ENCODE measurements around the gene MYD88. TPM values are rescaled to one million over a fixed set of nuclear protein-coding genes. Genes with fewer than 3 reads are reported as not detected.
A peak's percentile ranks its signal among the peaks of the same experiment; 100 is the strongest.
"Not testable (repeated sequence)": the region's sequence is repeated elsewhere in the genome, so short reads cannot be mapped to it uniquely, and the experiment has no call there.

The MYD88 gene
- total and polyA plus RNA-seq, 2 experiments from 2014 or later, result 12.7 to 51.4 TPM

GRCh38 chr3:38158472-38158871 lies 20.0 kb downstream of the MYD88 start:
- H3K4me1 ChIP-seq (ENCODE audit: insufficient read depth), result no peaks in the 10 kb centered on the region
- DNase-seq (ENCODE audit: low spot score), result no peak

GRCh38 chr3:38160704-38161103 lies 22.2 kb downstream of the MYD88 start:
- not testable (repeated sequence) for H3K4me3 ChIP-seq; H3K9me2 ChIP-seq (replicated peaks; ENCODE audit: insufficient read depth); DNase-seq (ENCODE audit: low spot score); H3K36me3 ChIP-seq (replicated peaks; ENCODE audit: insufficient read depth, low read depth); H3K4me1 ChIP-seq (ENCODE audit: insufficient read depth); H3K9me3 ChIP-seq (ENCODE audit: low read depth); H3K27ac ChIP-seq; H3K79me2 ChIP-seq; H3K4me2 ChIP-seq; H2AFZ ChIP-seq; H3K27me3 ChIP-seq; H4K20me1 ChIP-seq (ENCODE audit: insufficient read depth, poor library complexity, severe bottlenecking)
- WGBS (ENCODE audit: low lambda C conversion rate, missing lambda C conversion rate), result 96% methylated on average over 11 of the region's 11 CpGs

More at GRCh38 chr3:38158472-38158871, 20.0 kb downstream of the MYD88 start:
- TF ChIP-seq CTCF (IDR thresholded peaks at IDR 0.05; ENCODE audit: poor library complexity), result no peak
- no peak for TF ChIP-seq EZH2phosphoT487 (IDR thresholded peaks at IDR 0.05; ENCODE audit: low read depth, severe bottlenecking, unreplicated experiment)
- TF ChIP-seq EZH2 (IDR thresholded peaks at IDR 0.05; ENCODE audit: borderline replicate concordance), result no peak
- Histone ChIP-seq H3K36me3 (replicated peaks; ENCODE audit: insufficient read depth, low read depth) (no peaks in the 10 kb centered on the region), H3K27me3 (no peaks in the 10 kb centered on the region), H3K27ac (no peak overlapping the region), H3K9me3 (ENCODE audit: low read depth) (no peaks in the 10 kb centered on the region), H3K4me2 (no peak overlapping the region), H2AFZ (no peak overlapping the region), H3K4me3 (no peak overlapping the region), H3K79me2 (no peaks in the 10 kb centered on the region), H3K9me2 (replicated peaks; ENCODE audit: insufficient read depth) (no peaks in the 10 kb centered on the region), H4K20me1 (ENCODE audit: insufficient read depth, poor library complexity, severe bottlenecking) (no peaks in the 10 kb centered on the region)
- 90% methylated on average over 5 of the region's 5 CpGs for WGBS (ENCODE audit: low lambda C conversion rate, missing lambda C conversion rate)

- H3K4me3 ChIP-seq, result no peak overlapping the region
- H3K4me1 ChIP-seq (ENCODE audit: insufficient read depth), result peaks cover 16% of the 10 kb centered on the region
- H3K9me3 ChIP-seq (ENCODE audit: low read depth), result no peaks in the 10 kb centered on the region
- no peaks in the 10 kb centered on the region for H3K9me2 ChIP-seq (replicated peaks; ENCODE audit: insufficient read depth)
- no peaks in the 10 kb centered on the region for H3K36me3 ChIP-seq (replicated peaks; ENCODE audit: insufficient read depth, low read depth)
- TF ChIP-seq EZH2phosphoT487 (IDR thresholded peaks at IDR 0.05; ENCODE audit: low read depth, severe bottlenecking, unreplicated experiment) (no peak), CTCF (IDR thresholded peaks at IDR 0.05; ENCODE audit: poor library complexity) (peak; percentile 8)
- H4K20me1 ChIP-seq (ENCODE audit: insufficient read depth, poor library complexity, severe bottlenecking), result peaks cover 12% of the 10 kb centered on the region
- WGBS (ENCODE audit: low lambda C conversion rate, missing lambda C conversion rate), result 89% methylated on average over 12 of the region's 12 CpGs
- H3K4me2 ChIP-seq, result no peak overlapping the region
- H3K27me3 ChIP-seq, result no peaks in the 10 kb centered on the region
- no peak overlapping the region for H3K27ac ChIP-seq
- peak; percentile 22 for DNase-seq (ENCODE audit: low spot score)
- H2AFZ ChIP-seq, result no peak overlapping the region
- peaks cover 24% of the 10 kb centered on the region for H3K79me2 ChIP-seq
Measured at GRCh38 chr3:38163117-38163840, 24.8 kb downstream of the MYD88 start.

- H3K4me2 ChIP-seq, result peak overlapping the region; percentile 71
- no peaks in the 10 kb centered on the region for H3K36me3 ChIP-seq (replicated peaks; ENCODE audit: insufficient read depth, low read depth)
- peaks cover 32% of the 10 kb centered on the region for H3K79me2 ChIP-seq
- H3K27me3 ChIP-seq, result no peaks in the 10 kb centered on the region
- H3K4me3 ChIP-seq, result peak overlapping the region; percentile 14
- WGBS (ENCODE audit: low lambda C conversion rate, missing lambda C conversion rate), result 87% methylated on average over 24 of the region's 24 CpGs
- H3K4me1 ChIP-seq (ENCODE audit: insufficient read depth), result peaks cover 16% of the 10 kb centered on the region
- peak overlapping the region; percentile 98 for H3K27ac ChIP-seq
- TF ChIP-seq CTCF (IDR thresholded peaks at IDR 0.05; ENCODE audit: poor library complexity) (no peak), EZH2phosphoT487 (IDR thresholded peaks at IDR 0.05; ENCODE audit: low read depth, severe bottlenecking, unreplicated experiment) (no peak)
- H2AFZ ChIP-seq, result peak overlapping the region; percentile 72
- no peak for DNase-seq (ENCODE audit: low spot score)
- H3K9me2 ChIP-seq (replicated peaks; ENCODE audit: insufficient read depth), result no peaks in the 10 kb centered on the region
- H4K20me1 ChIP-seq (ENCODE audit: insufficient read depth, poor library complexity, severe bottlenecking), result peaks cover 12% of the 10 kb centered on the region
- H3K9me3 ChIP-seq (ENCODE audit: low read depth), result no peaks in the 10 kb centered on the region
Measured at GRCh38 chr3:38163841-38164642, 25.6 kb downstream of the MYD88 start.
